Hematopoietic multipotent progenitor cell treated with erythropoietin and hydrocortisone succinate and interleukin-3 and kit ligand, for 6 days (in vitro differentiated cells): Measurements from ENCODE around the gene CREB3L2.
A peak's percentile ranks its signal among the peaks of the same experiment; 100 is the strongest.

Source experiments
- DNase-seq: peaks from one replicate; pipeline ENCODE4 v3.0.0-alpha.2; 2015

The CREB3L2 gene

DNA sequence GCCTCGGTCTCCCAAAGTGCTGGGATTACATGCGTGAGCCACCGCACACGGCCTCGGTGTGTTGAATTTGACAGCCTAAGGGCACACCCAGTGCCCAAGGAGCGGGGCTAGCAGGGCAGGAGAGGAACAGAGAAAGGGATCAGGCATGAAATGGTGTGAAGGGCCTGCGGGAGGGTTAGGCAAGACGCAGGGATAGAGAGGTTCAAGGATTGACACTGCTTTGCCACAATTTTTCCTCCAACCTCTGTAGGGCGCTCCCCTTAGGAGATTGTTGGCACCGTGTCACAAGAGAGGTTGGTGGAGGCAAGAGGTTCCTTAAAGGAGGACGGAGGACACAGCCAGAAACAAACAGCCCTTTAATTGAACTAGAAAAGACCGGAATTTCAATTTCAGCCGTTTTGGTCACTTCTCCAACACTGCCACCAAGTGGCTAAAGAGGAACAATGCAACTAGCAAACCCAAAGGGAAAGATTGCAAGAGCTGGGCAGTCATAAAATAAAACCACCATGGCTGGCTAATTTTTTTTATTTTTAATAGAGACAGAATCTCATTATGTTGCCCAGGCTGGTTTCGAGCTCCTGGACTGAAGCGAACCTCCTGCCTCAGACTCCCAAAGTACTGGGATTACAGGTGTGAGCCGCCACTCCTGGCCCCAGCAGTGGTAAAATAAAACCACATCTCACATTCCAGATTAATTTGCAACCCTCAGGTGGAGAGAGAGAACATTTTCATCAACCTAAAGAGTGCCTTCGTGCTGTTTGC, 6.9 kb upstream of the CREB3L2 start:
- DNase-seq = peak; percentile 89

DNA sequence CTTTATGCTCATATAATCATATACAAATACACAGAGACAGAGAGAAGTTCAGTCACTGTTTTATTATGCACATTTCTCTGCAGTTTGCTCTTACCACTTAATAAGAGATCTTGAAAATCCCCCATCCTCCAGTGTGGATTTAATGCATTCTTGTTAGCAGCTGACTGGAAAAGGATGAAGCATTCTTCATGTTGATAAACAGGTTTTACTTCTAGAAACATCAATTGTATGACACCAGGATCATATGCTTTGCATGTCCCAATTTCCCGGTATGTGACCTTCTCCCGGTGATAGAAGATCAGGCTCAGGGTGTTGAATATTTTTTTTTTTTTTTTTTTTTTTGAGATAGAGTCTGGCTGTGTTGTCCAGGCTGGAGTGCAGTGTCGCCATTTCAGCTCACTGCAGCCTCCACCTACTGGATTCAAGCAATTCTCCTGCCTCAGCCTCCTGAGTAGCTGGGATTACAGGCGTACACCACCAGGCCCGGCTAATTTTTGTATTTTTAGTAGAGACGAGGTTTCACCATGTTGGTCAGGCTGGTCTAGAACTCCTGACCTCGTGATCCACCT, 6.2 kb upstream of the CREB3L2 start:
- no peak for DNase-seq

DNA sequence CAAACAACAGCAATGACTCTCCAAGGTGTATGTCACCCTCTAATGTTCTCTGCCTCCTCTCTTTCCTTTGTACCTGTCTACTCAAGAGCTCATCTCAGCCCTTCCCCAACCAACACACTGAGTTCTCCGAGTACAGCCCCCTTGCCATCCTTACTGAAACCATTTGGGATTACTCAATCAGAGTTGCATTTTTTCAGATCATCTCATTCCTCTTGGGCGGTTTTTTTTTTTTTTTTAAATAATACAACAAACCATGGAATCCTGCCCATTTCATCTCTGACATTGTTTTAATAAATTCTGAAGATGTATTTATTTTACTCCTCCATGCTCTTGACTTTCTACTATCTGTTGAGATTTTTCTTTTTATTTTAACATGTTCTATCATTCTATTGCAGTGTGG, 4.2 kb upstream of the CREB3L2 start:
- no peak for DNase-seq

DNA sequence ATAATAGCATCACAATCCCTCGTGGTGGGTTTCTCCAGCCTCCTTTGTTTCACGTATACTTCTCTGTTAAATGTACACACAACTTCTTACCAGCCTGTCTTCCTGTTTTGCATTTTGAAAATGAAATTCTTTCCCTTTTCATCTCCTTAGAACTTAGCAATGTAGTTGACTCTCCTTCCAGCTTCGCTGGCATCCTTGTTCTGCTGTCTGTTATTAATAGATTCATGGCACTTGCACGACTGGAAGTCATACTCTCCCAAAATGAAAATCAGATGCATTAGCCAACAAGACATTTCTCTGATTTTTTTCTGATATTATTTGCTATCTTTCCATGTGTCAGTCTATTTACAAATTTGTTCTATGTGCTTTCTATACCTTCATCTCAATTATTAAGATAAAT, 3.0 kb upstream of the CREB3L2 start:
- DNase-seq = no peak

DNA sequence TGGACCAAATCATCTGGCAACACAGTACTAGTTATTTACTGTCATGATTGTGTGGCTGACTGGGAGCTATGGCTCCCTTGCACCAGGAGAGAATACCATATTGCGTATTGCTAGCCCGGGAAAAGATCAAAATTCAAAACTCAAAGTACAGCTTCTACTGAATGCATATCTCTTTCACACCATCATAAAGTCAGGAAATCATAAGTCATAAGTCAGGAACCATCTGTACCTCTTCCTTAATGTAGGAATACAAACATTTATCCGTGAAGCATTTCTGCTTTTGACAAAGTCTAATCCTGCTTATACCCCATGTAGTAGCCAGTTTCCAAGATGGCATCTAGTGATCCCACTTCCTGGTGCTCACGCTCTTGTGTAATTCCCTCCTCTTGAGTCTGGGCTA, 2.2 kb upstream of the CREB3L2 start:
- DNase-seq = no peak

DNA sequence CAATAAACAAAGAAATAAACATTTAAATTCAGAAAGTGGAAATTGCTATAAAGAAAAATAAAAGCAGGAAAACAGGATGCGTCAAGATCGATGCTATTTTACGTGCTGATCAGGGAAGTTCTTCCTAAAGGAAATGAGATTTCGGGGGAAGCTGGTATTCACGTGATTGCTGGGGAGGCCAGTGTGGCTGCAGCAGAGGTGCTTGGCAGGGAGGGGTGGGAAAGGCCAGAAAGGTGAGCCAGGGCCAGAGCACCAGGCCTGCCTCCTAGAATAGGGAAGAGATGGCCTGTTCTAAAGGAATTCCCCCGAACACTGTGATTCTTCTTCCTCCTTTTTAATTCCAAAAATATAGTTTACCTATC, 923 bp upstream of the CREB3L2 start:
- DNase-seq = no peak

DNA sequence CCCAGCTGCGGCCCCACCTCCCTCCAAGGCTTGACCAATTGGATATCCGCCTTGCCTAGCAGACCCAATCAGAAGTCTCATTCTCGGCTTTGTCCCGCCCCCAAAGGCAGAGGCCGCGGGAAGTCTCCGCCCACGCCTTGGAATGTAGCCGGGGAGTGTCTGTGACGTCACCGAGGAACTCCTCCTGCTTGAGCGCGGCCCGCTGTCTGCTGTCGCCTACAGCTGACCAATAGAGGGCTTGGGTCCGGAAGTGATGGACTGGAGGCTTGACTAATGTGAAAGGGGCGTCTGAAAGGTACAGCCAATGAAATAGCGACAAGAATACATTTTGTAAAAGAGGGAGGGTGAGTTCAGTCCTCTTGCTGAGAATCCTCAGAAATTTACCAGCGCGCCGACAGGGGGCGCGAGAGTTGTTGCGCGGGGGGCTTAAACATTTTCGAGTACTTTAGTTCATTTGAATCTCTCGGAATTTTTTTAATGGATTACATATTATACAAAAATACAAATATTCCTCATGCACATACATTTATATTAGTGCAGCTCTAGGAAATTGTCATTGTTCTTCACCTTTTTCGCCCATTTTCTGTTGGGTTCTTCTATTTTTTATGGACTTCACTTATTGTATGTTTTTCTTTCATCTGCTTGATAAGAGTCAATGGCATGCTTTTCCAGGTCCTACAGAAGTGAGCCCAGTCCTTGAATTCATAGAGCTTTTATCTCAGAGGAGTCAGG, 376 bp upstream of the CREB3L2 start:
- DNase-seq = peak; percentile 99

DNA sequence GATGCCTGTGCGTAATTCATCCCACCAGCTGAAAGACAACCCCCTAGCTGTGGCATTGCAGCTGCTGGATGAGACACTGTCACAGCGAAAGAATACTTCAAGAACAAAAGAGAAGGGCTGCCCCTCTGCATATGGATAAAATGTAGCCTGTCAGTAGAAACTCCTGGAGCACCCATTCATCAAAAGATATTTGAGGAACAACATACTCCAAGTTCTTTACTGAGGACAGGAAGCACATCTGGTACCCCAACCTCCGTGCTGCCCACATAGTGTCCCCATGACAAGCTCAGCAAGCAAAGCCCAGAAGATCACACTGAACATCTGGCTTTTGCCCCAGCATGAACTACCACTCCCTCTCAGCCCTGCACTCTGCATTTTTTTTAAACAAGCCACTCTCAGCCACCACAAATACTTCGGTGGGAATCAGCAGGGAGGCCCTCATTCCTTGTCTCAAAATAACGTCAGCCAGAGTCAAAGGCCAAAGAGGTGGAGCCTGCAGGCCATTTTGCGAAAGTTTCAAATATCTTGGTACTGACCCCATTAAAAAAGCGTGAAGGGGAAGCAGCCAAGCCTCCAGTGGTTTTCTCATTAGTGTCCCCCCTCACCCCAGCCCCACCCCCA, 1.7 kb downstream of the CREB3L2 start:
- peak; percentile 83 for DNase-seq

DNA sequence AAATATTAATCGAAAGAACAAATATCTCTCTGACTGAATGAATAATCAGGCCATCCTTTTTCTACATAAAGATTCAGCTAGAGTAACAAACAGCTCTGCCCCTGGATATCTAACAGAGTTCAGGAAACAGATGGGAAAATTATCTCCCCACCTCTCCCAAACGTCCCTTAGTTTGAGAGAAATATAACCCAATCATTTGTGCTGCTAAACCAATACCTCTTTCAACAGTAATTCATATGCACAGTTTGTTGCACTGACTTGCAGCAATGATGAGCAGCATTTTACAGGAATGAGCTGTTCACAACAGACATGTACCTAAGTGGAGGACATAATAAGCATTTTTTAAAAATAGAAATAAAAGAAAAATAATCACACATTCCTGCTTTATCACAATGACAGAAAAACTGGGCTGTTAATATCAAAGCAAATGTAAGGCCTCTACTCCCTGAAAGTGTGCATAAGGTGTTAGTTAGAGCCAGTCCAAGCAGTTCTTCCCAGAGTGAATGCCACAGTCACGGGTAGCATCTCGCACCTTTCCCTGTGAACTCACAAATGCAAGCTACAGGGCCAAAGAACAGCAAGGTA, 2.3 kb downstream of the CREB3L2 start:
- DNase-seq = no peak

DNA sequence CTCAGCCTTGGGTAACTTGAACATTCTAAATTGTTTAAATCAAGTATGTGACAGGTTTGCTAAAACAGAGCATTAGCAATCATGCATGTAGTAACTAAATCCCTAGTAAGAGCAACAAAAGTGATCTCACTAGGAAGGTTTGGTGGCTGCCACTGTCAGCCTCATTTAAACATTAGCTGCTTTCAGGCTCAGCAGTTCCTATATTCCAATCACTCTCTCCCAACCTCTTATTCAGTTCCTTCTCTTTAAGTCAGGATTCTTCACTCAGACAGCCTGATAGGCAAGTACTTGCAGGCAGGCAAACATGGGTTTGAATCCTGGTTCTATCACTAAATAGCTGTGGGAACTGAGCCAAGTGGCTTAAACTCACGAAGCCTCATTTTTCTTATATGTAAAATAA, 3.6 kb downstream of the CREB3L2 start:
- no peak for DNase-seq

DNA sequence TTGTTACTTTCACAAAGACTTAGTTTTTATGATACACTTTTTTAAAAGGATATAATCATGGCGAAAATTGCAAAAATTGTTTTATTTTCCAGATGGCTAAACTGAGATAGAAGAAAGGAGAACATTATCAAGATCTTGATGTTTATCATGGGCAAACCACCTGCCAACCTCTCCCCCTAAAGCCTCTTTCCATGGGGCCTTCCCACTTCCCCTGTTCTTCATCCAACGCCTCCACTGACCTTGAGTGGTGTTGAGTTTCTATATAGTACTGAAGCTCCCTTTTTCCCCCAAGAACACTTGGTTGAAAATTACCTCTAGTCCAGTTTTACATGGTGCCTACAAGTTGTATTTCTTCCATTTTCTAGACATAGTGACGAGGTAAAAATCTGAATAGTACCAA, 5.0 kb downstream of the CREB3L2 start:
- DNase-seq = no peak

DNA sequence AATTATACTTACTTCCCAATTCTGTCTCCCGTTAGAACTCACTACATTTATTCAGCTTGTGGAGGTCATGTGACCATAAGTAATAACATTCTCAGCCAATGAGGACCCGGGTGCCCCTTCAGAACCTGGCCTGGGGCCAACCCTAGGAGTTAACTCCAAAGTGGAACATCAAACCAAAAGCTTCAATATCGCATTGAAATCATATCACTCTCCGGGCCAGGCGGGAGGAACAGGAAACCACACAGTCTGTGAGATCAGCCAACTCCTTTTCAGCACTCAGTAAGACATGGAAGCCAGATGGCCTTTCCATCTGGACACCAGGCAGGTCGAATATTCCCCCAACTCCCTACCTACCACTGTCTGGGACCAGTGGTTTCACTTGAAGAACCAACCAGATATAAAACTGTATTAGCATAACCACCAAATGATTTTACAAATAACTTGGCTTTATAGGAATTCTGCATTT, 5.5 kb downstream of the CREB3L2 start:
- DNase-seq = peak; percentile 89

DNA sequence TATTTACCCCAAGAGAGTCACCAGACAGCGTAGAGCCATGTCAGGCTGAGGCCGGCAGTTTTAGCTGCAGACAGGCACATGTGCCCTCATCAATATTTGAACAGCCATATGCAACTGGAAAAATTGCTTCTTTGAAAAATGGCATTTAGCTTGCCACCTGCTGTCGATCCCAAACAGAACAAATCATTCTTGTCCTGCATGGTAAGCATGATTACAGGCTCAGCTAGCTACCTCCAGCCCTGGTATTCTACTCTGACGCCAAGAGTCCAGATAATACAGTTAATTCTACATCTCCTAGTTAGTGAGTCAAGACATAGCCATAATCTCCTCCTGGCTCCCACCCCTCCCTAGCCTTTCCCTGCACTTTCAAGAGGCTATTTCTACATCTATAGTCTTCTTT, 7.7 kb downstream of the CREB3L2 start:
- no peak for DNase-seq

DNA sequence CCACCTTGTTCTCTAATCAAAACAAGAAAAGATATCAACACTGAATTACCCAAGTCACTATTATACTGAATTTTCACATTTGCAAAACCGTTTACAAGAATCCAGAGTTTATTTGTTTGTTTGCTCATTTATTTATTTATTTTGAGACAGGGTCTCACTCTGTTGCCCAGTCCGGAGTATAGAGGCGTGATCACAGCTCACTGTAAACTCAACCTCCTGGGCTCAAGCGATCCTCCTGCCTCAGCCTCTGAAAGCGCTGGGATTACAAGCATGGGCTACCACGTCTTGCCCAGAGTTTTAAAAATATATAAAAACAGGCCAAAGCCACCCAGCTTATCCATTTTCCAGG, 8.5 kb downstream of the CREB3L2 start:
- DNase-seq = no peak

DNA sequence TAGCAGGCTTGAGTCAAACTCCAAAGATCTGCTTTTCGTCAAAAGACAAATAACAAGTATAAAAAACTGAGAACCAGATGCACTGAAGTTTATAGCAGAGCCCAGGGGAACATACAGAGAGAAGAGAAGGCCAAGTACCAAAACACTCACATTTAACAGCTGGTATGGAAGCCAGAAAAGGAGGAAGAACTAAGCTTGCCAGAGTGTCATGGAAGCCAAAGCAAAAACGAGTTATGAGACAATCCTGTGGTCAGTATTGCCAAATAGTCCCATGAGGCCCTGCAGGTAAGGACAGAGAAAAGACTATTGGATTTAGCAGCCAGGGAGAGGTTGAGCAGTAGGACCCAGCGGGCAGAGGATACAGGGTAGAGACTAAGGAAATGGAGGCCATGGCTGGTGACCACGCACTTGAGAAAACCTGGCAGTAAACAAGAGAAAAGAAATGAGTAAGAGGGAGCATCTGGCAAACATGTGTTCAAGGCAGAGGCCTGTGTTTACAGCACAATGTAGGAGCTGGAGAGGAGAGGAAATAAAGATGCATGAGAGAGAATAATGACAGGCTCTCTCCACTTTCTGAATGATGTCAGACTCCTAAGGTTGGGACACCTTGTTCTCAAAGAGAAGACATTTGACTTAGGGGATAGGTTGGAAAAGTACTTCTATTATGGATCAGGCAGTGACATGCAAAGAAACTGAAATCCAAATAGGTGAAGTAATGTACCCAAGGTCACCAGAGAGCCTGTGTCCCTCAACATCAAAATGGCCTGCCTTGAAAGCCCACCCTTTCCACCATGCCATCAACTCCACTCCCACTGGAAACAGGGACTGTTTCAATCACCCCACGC, 9.1 kb downstream of the CREB3L2 start:
- peak; percentile 58 for DNase-seq

DNA sequence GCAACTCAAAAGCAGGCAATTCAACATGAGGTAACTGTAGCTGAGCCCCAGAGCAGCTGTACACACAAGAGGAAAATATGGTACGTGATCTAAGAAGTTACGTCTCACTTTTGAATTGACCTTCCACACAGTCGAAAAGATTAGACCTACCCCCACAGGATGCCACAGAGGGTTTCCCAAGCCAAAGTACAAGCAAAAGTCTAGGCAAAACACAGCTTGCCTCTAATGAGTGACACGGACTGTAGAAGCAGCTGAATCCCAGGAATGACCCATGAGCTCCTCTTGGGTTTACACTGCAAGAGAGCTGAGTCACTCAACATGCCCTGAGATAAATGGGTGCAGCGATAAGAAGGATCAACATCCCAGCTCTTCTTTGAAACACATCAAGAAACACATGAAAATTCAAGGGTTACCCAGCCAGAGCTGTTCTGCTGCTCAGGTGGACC, 9.8 kb downstream of the CREB3L2 start:
- no peak for DNase-seq

DNA sequence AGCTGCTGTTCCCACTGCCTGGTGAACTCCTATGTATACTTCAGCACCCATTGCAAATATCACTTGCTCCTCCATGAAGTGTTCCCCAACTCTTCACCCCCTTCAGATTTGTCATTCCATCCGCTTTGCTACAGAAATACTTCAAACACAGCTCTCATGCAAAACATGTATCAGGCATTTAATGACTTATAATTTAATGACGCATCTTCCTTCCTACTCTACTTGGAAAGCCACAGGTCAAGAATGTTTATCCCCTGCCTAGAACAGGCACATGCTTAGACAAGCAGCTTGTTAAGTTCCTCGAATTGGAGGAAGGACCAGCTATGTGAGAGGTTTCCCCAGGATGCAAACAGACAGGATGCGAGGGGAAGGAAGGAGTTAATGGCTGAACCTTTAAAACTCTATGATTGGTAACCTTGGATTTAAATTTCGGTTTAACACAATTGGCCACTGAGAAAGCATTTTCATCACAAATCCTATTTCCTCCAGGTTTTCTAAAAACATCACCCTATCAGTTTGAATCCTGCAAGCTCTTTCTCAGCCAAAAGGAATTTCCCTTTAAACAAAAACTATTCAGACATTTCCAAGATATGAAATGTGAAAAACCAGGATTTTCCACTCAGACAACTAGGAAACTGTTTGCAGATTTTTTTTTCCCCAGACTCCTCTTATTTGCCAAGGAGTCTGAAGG, 11.5 kb downstream of the CREB3L2 start:
- DNase-seq = no peak

DNA sequence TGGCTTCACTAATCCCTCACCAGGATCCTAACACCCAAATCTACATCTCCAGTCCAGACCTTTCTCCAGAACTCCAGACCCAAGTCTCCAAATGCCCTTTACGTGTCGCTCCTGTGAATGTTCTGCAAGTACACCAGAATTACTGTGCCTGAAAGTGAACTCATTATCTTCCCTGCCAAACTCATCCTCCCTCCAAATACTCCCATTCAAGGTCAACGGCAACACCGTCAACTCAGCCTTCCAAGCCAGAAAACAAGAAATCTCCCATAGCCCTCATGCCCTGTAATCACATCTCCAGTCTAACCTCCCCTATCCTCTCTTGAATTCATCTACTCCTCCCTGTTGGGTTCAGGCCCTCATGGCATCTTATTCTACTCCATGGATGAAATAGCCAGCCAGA, 12.3 kb downstream of the CREB3L2 start:
- DNase-seq = no peak

DNA sequence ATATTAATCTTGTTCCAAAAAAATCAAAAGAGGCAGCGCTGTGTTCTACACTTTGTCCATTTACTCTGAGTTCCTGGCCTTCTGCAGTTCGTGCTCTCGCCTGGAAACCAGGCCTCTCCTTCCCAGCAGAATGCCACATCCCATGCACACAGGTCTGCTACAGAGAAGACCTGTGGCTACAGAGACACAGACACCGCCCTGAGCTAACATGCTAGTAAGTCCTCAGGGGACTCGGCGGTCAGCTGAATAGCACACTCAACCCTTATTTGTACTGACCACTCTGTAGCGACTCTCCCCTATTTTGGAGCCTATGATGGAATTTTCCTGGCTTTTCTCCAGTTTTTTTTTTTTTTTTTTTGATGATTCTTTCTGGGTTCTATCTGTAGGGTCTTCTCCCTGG, 12.8 kb downstream of the CREB3L2 start:
- DNase-seq = no peak

DNA sequence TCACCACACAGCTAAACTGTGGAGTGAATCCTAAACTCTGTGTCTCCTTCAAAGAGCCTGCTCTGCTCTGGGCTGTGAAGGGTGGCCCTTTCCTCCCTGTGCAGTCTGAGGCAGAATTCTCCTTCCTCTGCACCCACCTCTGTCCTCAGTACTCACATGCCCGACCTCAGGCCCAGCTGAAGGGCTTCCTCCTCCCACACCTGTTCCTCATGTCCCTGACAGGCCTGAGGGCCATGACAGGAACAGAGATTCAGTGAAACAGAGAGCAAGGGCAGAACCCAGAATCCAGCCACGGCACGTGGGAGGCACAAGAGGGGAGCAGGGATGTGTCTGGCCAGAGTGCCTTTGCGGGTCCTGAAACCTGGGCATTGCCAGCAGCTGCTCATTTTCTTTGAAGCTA, 13.9 kb downstream of the CREB3L2 start:
- no peak for DNase-seq

DNA sequence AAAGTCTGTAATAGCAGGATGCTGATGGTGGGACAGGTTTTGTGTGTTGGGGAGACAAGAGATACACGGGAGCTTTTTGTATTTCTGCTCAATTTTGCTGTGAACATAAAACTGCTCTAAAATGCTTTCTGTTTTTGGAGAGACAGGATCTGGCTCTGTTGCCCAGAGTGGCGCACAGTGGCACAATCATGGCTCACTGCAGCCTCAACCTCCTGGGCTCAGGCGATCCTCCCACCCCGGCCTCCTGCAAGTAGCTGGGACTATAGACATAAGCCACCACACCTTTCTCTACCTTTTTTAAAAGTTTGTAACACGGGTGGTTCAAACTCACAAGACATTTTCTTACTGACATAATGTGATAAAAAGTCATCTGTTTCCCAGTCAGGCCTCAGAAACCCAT, 14.3 kb downstream of the CREB3L2 start:
- DNase-seq = no peak

DNA sequence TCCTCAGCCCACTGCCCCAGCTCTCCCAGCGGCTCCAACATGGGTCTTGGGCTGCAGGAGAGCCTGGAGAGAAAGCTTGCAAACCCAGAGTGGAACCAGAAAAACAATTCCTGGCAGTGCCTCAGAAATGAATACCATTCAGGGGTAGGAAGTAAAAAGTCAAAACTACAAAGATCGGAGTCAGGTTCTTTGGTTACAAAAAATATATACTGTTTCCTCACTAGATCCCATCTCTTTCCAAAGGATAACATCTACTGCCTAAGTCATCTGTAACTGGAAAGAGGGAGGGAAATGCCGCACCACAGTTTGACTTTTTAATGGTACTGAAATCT, 14.9 kb downstream of the CREB3L2 start:
- DNase-seq = no peak
